ENCODE data around the gene PRELID3B. TPM values are rescaled to one million over a fixed set of nuclear protein-coding genes. Genes with fewer than 3 reads are reported as not detected.

PRELID3B gene
- total and polyA plus RNA-seq, 2 of the 13 experiments (the other 11 are each of a cell fraction or from before 2014, with no cell fraction given): 23.3 to 42.6 TPM

- TF ChIP-seq DR1 (CRISPR knock-in tag; IDR thresholded peaks at IDR 0.05) (peak; percentile 94), RCOR2 (CRISPR knock-in tag; IDR thresholded peaks at IDR 0.05) (0 out of 2 replicates have a peak, but pooled peaks have one; percentile 2), ZSCAN25 (CRISPR knock-in tag; IDR thresholded peaks at IDR 0.05) (no peak), DRAP1 (CRISPR knock-in tag; IDR thresholded peaks at IDR 0.05) (peak; percentile 92), ZKSCAN8 (CRISPR knock-in tag; IDR thresholded peaks at IDR 0.05; ENCODE audit: borderline replicate concordance) (peak; percentile 68; the same call in 1 of the 2 replicates), EP300 (IDR thresholded peaks at IDR 0.05; ENCODE audit: low read depth in 2 of 2, low read length in 2 of 2) (0 out of 4 replicates have a peak, but pooled peaks of 1 of the 2 experiments have one; percentile 5), EP300 (CRISPR knock-in tag; IDR thresholded peaks at IDR 0.05; ENCODE audit: borderline replicate concordance) (peak; percentile 57), ZNF281 (CRISPR knock-in tag; IDR thresholded peaks at IDR 0.05; ENCODE audit: borderline replicate concordance) (peak; percentile 56; the same call in 1 of the 2 replicates), IRF9 (CRISPR knock-in tag; IDR thresholded peaks at IDR 0.05; ENCODE audit: borderline replicate concordance) (peak; percentile 96), NR2F6 (IDR thresholded peaks at IDR 0.05) (no peak), NR2F6 (CRISPR knock-in tag; IDR thresholded peaks at IDR 0.05) (peak; percentile 20; the same call in 1 of the 2 replicates), SP2 (CRISPR knock-in tag; IDR thresholded peaks at IDR 0.05) (peak; percentile 95), TSC22D2 (CRISPR knock-in tag; IDR thresholded peaks at IDR 0.05; ENCODE audit: borderline replicate concordance) (peak; percentile 73), TFDP1 (CRISPR knock-in tag; IDR thresholded peaks at IDR 0.05; ENCODE audit: borderline replicate concordance) (peak; percentile 96), ZNF468 (CRISPR knock-in tag; IDR thresholded peaks at IDR 0.05) (peak; percentile 93), MEIS2 (CRISPR knock-in tag; IDR thresholded peaks at IDR 0.05) (peak; percentile 98), GATAD1 (CRISPR knock-in tag; IDR thresholded peaks at IDR 0.05) (peak; percentile 83), JUNB (CRISPR knock-in tag; IDR thresholded peaks at IDR 0.05; ENCODE audit: borderline replicate concordance) (no peak), ZNF143 (CRISPR knock-in tag; IDR thresholded peaks at IDR 0.05) (peak; percentile 25), NFE2L1 (CRISPR knock-in tag; IDR thresholded peaks at IDR 0.05; ENCODE audit: borderline replicate concordance) (peak; percentile 78; the same call in 1 of the 2 replicates), ZNF383 (CRISPR knock-in tag; IDR thresholded peaks at IDR 0.05; ENCODE audit: borderline replicate concordance) (no peak), CC2D1A (CRISPR knock-in tag; IDR thresholded peaks at IDR 0.05) (peak; percentile 98)
These were observed 10.4 kb downstream of the PRELID3B start, which contains the start of gene ATP5F1E (continued) for GRCh38 chr20:59032023-59032712.

All from HepG2 (cell line).